ENCODE results near the gene DPM2. TPM values are rescaled to one million over a fixed set of nuclear protein-coding genes. Genes with fewer than 3 reads are reported as not detected.

The DPM2 gene
- total RNA-seq, 1 donor from 2014 or later, result 17.7 TPM

- peak overlapping the region; percentile 24 to 95 for H3K4me3 ChIP-seq
- H3K36me3 ChIP-seq, result no peaks in the 10 kb centered on the region
- intact Hi-C loops (cut with DNase I), result no loop called here
- TF ChIP-seq CTCF (IDR thresholded peaks at IDR 0.05) (no peak), POLR2A (IDR thresholded peaks at IDR 0.05) (no peak), POLR2AphosphoS5 (IDR thresholded peaks at IDR 0.05; ENCODE audit: insufficient read depth in 1 of 2, low read depth in 1 of 2) (no peak)
- H3K27ac ChIP-seq, result peak overlapping the region; percentile 96
- DNase-seq (ENCODE audit: extremely low spot score in 2 of 2), result no peak
- no peaks in the 10 kb centered on the region for H3K27me3 ChIP-seq
- H3K4me1 ChIP-seq, result peaks cover 91% of the 10 kb centered on the region
- no peaks in the 10 kb centered on the region for H3K9me3 ChIP-seq
Observed at GRCh38 chr9:127975376-127976315, 38.0 kb upstream of the DPM2 start.

GRCh38 chr9:127974769-127975261, 37.2 kb upstream of the DPM2 start:
- no peaks in the 10 kb centered on the region for H3K27me3 ChIP-seq
- H3K36me3 ChIP-seq, result no peaks in the 10 kb centered on the region
- intact Hi-C loops (cut with DNase I), result no loop called here
- peak overlapping the region; percentile 96 for H3K27ac ChIP-seq
- peak overlapping the region; percentile 24 to 37 for H3K4me3 ChIP-seq
- H3K4me1 ChIP-seq, result peaks cover 100% of the 10 kb centered on the region
- peak in 1 of 2 donors; percentile 86 for DNase-seq (ENCODE audit: extremely low spot score in 2 of 2)
- H3K9me3 ChIP-seq, result no peaks in the 10 kb centered on the region
- TF ChIP-seq CTCF (IDR thresholded peaks at IDR 0.05), result no peak
- peak in 1 of 2 donors; percentile 57 for TF ChIP-seq POLR2AphosphoS5 (IDR thresholded peaks at IDR 0.05; ENCODE audit: insufficient read depth in 1 of 2, low read depth in 1 of 2)

GRCh38 chr9:127974001-127974768, 36.5 kb upstream of the DPM2 start:
- no peaks in the 10 kb centered on the region for H3K36me3 ChIP-seq
- H3K27ac ChIP-seq, result peak overlapping the region; percentile 96
- H3K4me1 ChIP-seq, result peaks cover 100% of the 10 kb centered on the region
- DNase-seq (ENCODE audit: extremely low spot score in 2 of 2), result peak in 1 of 2 donors; percentile 87
- no peaks in the 10 kb centered on the region for H3K9me3 ChIP-seq
- no peak for TF ChIP-seq POLR2AphosphoS5 (IDR thresholded peaks at IDR 0.05; ENCODE audit: insufficient read depth in 1 of 2, low read depth in 1 of 2)
- TF ChIP-seq CTCF (IDR thresholded peaks at IDR 0.05), result no peak
- TF ChIP-seq POLR2A (IDR thresholded peaks at IDR 0.05), result no peak
- intact Hi-C loops (cut with DNase I), result no loop called here
- H3K4me3 ChIP-seq, result peak overlapping the region; percentile 24 to 37
- no peaks in the 10 kb centered on the region for H3K27me3 ChIP-seq

- H3K4me3 ChIP-seq, result peak overlapping the region; percentile 6 to 37
- TF ChIP-seq POLR2A (IDR thresholded peaks at IDR 0.05) (no peak), CTCF (IDR thresholded peaks at IDR 0.05) (no peak), POLR2AphosphoS5 (IDR thresholded peaks at IDR 0.05; ENCODE audit: insufficient read depth in 1 of 2, low read depth in 1 of 2) (peak in 1 of 2 donors; percentile 12)
- H3K4me1 ChIP-seq, result peaks cover 100% of the 10 kb centered on the region
- no peaks in the 10 kb centered on the region for H3K27me3 ChIP-seq
- no peaks in the 10 kb centered on the region for H3K36me3 ChIP-seq
- no peaks in the 10 kb centered on the region for H3K9me3 ChIP-seq
- intact Hi-C loops (cut with DNase I), result no loop called here
- peak in 1 of 2 donors; percentile 87 for DNase-seq (ENCODE audit: extremely low spot score in 2 of 2)
- H3K27ac ChIP-seq, result peak overlapping the region; percentile 96
Observed at GRCh38 chr9:127973169-127974000, 35.7 kb upstream of the DPM2 start.
